ENCODE results near the gene SLAMF9. TPM values are rescaled to one million over a fixed set of nuclear protein-coding genes. Genes with fewer than 3 reads are reported as not detected.
A peak's percentile ranks its signal among the peaks of the same experiment; 100 is the strongest.

The SLAMF9 gene
- total RNA-seq, 2 donors from 2014 or later: not detected

DNA sequence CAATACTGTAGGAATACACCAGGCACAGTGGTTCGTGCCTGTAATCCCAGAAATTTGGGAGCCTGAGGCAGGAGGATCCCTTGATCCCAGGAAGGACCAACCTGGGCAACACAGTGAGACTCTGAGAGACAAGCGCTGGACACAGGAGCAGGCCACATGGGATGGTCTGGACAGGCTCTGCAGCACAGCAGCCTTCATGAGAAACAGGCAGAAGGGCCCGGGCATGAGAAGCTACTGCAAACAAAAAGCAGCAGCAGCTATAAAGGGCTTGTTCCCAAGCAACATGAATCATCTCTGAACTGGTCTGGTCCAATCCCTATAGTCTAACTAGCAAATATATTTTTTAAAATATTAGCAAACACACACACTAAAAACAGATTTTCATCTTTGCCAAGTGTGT, 35.5 kb upstream of the SLAMF9 start:
- Histone ChIP-seq H3K27ac (ENCODE audit: low read depth, low read length) (no peak overlapping the region), H3K9ac (ENCODE audit: extremely low read depth, low read length, poor library complexity, severe bottlenecking) (no peak overlapping the region), H3K9me3 (ENCODE audit: control insufficient read depth, low read length) (no peaks in the 10 kb centered on the region), H3K36me3 (ENCODE audit: control insufficient read depth, insufficient read depth, low read length) (no peaks in the 10 kb centered on the region), H3K27me3 (ENCODE audit: control insufficient read depth, insufficient read depth, low read length, poor library complexity, severe bottlenecking) (no peaks in the 10 kb centered on the region), H3K4me1 (ENCODE audit: control insufficient read depth, insufficient read depth, low read length) (no peaks in the 10 kb centered on the region), H3K4me3 (ENCODE audit: low read length) (no peak overlapping the region)
- Mint-ChIP-seq H3K9me3 (no peaks in the 10 kb centered on the region), H3K4me3 (no peak overlapping the region), H3K36me3 (ENCODE audit: low read depth) (no peaks in the 10 kb centered on the region), H3K27ac (no peak overlapping the region), H3K4me1 (peaks cover 5% of the 10 kb centered on the region), H3K27me3 (ENCODE audit: insufficient read depth) (peaks cover 2% of the 10 kb centered on the region)
- DNase-seq: no peak
- WGBS, 2 experiments (ENCODE audit: insufficient coverage in 1 of 2, insufficient read length in 1 of 2): 73 to 81% methylated on average over 3 of the region's 3 CpGs
- TF ChIP-seq, protein P1, sequence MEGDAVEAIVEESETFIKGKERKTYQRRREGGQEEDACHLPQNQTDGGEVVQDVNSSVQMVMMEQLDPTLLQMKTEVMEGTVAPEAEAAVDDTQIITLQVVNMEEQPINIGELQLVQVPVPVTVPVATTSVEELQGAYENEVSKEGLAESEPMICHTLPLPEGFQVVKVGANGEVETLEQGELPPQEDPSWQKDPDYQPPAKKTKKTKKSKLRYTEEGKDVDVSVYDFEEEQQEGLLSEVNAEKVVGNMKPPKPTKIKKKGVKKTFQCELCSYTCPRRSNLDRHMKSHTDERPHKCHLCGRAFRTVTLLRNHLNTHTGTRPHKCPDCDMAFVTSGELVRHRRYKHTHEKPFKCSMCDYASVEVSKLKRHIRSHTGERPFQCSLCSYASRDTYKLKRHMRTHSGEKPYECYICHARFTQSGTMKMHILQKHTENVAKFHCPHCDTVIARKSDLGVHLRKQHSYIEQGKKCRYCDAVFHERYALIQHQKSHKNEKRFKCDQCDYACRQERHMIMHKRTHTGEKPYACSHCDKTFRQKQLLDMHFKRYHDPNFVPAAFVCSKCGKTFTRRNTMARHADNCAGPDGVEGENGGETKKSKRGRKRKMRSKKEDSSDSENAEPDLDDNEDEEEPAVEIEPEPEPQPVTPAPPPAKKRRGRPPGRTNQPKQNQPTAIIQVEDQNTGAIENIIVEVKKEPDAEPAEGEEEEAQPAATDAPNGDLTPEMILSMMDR (conservative IDR thresholded peaks at IDR 0.05): no peak

DNA sequence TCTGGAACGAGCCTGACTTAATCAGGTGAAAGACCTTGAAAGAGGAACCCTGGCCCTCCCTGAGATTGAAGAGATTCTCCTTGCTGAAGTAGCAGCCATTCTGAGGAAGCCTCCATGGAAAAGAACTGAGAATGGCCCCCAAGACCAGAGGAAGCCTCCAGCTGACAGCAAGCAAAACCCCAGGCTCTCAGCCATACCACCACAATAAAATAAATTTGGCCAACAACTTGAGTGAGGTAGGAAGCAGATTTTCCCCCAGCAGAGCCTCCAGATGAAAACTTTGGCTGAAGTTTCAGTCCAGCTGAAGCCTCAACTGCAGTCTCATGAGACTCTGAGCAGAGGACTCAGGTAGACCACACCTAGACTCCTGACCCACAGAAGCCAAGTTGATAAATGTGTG, 34.0 kb upstream of the SLAMF9 start:
- H3K27ac ChIP-seq (ENCODE audit: low read depth, low read length): no peak overlapping the region
- Mint-ChIP-seq H3K4me1 (peaks cover 9% of the 10 kb centered on the region), H3K9me3 (no peaks in the 10 kb centered on the region), H3K27ac (no peak overlapping the region), H3K27me3 (ENCODE audit: insufficient read depth) (peaks cover 2% of the 10 kb centered on the region), H3K36me3 (ENCODE audit: low read depth) (no peaks in the 10 kb centered on the region), H3K4me3 (no peak overlapping the region)
- H3K4me3 ChIP-seq (ENCODE audit: low read length): no peak overlapping the region
- H3K36me3 ChIP-seq (ENCODE audit: control insufficient read depth, insufficient read depth, low read length): no peaks in the 10 kb centered on the region
- no peaks in the 10 kb centered on the region for H3K9me3 ChIP-seq (ENCODE audit: control insufficient read depth, low read length)
- H3K9ac ChIP-seq (ENCODE audit: extremely low read depth, low read length, poor library complexity, severe bottlenecking): no peak overlapping the region
- H3K27me3 ChIP-seq (ENCODE audit: control insufficient read depth, insufficient read depth, low read length, poor library complexity, severe bottlenecking): no peaks in the 10 kb centered on the region
- H3K4me1 ChIP-seq (ENCODE audit: control insufficient read depth, insufficient read depth, low read length): no peaks in the 10 kb centered on the region
- WGBS, 2 experiments (ENCODE audit: insufficient coverage in 1 of 2, insufficient read length in 1 of 2): 88 to 89% methylated on average over 1 of the region's 1 CpG
- TF ChIP-seq, protein P1 (conservative IDR thresholded peaks at IDR 0.05): no peak
- DNase-seq: peak; percentile 11

DNA sequence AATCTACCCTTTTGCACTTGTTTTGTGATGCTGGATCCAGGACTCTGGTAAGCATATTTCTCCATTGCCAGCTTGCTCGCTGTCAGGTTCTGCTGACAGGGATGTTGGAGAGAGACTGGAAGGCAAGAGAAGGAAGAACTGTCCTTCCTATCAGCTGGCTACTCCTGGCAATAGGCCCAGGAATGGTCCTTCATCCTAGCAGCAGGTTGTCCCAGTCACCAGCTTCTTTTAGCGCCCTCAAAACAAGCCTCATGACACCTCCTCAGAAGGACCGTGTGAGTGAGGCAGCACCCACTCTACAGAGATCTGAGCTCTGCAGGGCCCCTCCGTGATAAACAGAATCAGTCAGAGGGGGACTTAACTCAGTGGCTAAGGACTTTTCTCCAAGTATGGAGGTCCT, 33.1 kb upstream of the SLAMF9 start:
- H3K4me1 Mint-ChIP-seq: peaks cover 7% of the 10 kb centered on the region
- Histone ChIP-seq H3K27ac (ENCODE audit: low read depth, low read length) (no peak overlapping the region), H3K4me3 (ENCODE audit: low read length) (no peak overlapping the region), H3K27me3 (ENCODE audit: control insufficient read depth, insufficient read depth, low read length, poor library complexity, severe bottlenecking) (peaks cover under 1% of the 10 kb centered on the region), H3K36me3 (ENCODE audit: control insufficient read depth, insufficient read depth, low read length) (no peaks in the 10 kb centered on the region), H3K9ac (ENCODE audit: extremely low read depth, low read length, poor library complexity, severe bottlenecking) (no peak overlapping the region), H3K4me1 (ENCODE audit: control insufficient read depth, insufficient read depth, low read length) (no peaks in the 10 kb centered on the region), H3K9me3 (ENCODE audit: control insufficient read depth, low read length) (no peaks in the 10 kb centered on the region)
- H3K27me3 Mint-ChIP-seq (ENCODE audit: insufficient read depth): peaks cover 2% of the 10 kb centered on the region
- 75 to 89% methylated on average over 4 of the region's 4 CpGs for WGBS, 2 experiments (ENCODE audit: insufficient coverage in 1 of 2, insufficient read length in 1 of 2)
- TF ChIP-seq, protein P1 (conservative IDR thresholded peaks at IDR 0.05): no peak
- H3K9me3 Mint-ChIP-seq: no peaks in the 10 kb centered on the region
- no peak overlapping the region for H3K4me3 Mint-ChIP-seq
- H3K36me3 Mint-ChIP-seq (ENCODE audit: low read depth): no peaks in the 10 kb centered on the region
- H3K27ac Mint-ChIP-seq: no peak overlapping the region
- peak; percentile 32 for DNase-seq
